ENCODE results near the gene CLEC4F.

GRCh38 chr2:70790136-70790828 is 30.1 kb downstream of the CLEC4F start, which contains the start of gene FIGLA:
- TF ChIP-seq CTCF (conservative IDR thresholded peaks at IDR 0.05) (no peak), EZH2 (IDR thresholded peaks at IDR 0.05; ENCODE audit: low read depth) (no peak)

All from PC-9 (cell line).